Brain microvascular endothelial cell (primary cell): ENCODE measurements around the gene TMEM134.

Source experiments
- DNase-seq: peaks from one replicate; pipeline ENCODE4 v3.0.0-alpha.2; 2020
- H3K27ac ChIP-seq: fragments of 250-450 bp; sonication (Bioruptor Pico); 2 replicates; pipeline ENCODE4 v1.5.1; 2020; ENCODE audit warnings: mild to moderate bottlenecking, moderate library complexity
- H3K27me3 ChIP-seq: fragments of 250-450 bp; sonication (Bioruptor Pico); replicated peaks from 2 replicates; pipeline ENCODE4 v1.5.1; 2020; ENCODE audit warnings: mild to moderate bottlenecking
- H3K36me3 ChIP-seq: fragments of 250-450 bp; sonication (Bioruptor Pico); replicated peaks from 2 replicates; pipeline ENCODE4 v1.5.1; 2020; ENCODE audit warnings: mild to moderate bottlenecking
- H3K4me3 ChIP-seq: 2 replicates; pipeline ENCODE4 v1.5.1; 2011; ENCODE audit warnings: low read depth, mild to moderate bottlenecking, control low read depth, low read length, moderate library complexity
- in situ Hi-C: cut with HindIII; loops from 2 replicates; pipeline ENCODE4 v1.10.0; 2017; ENCODE audit warnings: low sequenced_read_pairs, low pct_ligation_motif_present
- TF ChIP-seq, protein P1 (sequence below): IDR thresholded peaks from 2 replicates; pipeline ENCODE4 v1.5.1; 2011; ENCODE audit warnings: low read depth, mild to moderate bottlenecking, moderate library complexity, low read length, control low read depth, inconsistent platforms; ENCODE audit errors: missing control alignments

The TMEM134 gene

DNA sequence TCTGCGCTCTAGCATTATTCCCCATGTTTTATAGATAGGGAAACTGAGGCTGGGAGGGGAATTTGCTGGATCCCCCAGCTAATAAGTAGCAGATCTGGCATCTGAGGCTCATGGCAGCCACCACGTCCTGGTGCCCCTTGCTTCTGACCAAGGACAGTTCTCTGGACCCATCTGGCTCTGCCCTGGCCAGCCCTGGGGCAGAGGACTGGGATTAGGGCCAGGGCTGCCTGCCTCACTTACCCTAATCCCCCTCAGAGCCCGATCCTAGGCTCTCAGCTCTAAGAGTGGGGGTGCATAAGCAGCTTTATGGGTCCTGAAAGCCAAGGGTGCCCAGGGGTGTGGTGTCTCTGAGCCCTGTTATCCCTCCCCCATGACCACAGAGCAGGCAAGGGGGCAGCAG lies 14.0 kb downstream of the TMEM134 start, which contains the start of gene CABP4:
CABP4 (plus strand) TSS at position 301 of the 400 bp plus-strand sequence; CDS start at position 371, 70 bp downstream.
- no peak for DNase-seq
- Histone ChIP-seq H3K27ac (no peak within 1 kb of the TSS), H3K36me3 (no peaks in the 10 kb centered on the region), H3K27me3 (no peaks in the 10 kb centered on the region), H3K4me3 (no peak within 1 kb of the TSS)
- TF ChIP-seq, protein P1, sequence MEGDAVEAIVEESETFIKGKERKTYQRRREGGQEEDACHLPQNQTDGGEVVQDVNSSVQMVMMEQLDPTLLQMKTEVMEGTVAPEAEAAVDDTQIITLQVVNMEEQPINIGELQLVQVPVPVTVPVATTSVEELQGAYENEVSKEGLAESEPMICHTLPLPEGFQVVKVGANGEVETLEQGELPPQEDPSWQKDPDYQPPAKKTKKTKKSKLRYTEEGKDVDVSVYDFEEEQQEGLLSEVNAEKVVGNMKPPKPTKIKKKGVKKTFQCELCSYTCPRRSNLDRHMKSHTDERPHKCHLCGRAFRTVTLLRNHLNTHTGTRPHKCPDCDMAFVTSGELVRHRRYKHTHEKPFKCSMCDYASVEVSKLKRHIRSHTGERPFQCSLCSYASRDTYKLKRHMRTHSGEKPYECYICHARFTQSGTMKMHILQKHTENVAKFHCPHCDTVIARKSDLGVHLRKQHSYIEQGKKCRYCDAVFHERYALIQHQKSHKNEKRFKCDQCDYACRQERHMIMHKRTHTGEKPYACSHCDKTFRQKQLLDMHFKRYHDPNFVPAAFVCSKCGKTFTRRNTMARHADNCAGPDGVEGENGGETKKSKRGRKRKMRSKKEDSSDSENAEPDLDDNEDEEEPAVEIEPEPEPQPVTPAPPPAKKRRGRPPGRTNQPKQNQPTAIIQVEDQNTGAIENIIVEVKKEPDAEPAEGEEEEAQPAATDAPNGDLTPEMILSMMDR, result no peak
- in situ Hi-C loops, result no loop called here

DNA sequence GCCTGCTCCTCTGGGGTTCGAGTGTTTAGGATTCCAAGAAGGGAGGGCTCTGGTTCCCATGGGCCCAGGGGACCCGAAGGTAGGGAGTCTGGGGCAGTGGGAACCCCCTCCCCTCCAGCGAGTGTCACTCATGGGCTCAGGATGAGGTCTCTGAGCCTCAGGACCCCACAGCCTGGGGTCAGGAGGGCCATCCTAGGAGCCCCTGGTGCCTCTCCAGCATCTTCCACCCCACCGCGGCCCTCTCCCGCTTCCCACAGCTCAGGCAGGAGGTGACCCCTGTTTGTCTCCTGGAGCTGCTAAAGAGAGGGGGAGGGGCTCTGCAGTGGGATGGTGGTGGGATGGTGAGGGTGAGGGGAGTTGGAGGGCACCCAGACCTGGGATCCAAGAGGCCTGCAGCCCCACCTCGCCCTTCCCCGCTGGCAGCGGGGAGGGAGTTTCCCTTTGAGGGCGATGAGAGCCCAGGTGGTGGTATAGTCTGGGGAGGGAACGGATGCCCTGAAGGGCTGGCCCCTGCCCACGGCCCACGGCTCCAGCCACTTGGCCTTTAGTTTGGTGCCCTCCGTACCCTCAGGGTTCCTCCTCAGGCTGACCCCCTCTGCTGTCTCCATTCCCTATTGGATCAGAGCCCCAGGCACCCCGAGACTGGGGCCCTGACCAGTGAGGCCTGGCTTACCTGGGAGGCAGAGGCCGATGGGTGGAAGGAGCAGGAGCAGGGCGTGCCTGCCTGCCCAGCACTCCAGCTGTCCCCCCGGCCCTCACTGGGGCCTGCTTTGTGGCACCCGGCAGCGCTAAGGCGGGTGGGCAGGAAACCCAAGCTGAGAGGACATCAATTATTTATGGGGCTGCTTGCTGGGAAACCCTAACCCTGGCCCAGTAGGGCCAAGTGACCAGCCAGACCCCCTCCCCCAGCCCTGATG lies 15.0 kb downstream of the TMEM134 start:
- TF ChIP-seq, protein P1, result no peak
- no peak overlapping the region for H3K4me3 ChIP-seq
- no peak overlapping the region for H3K27ac ChIP-seq
- H3K36me3 ChIP-seq, result no peaks in the 10 kb centered on the region
- H3K27me3 ChIP-seq, result no peaks in the 10 kb centered on the region
- DNase-seq, result no peak
- in situ Hi-C loops, result no loop called here

DNA sequence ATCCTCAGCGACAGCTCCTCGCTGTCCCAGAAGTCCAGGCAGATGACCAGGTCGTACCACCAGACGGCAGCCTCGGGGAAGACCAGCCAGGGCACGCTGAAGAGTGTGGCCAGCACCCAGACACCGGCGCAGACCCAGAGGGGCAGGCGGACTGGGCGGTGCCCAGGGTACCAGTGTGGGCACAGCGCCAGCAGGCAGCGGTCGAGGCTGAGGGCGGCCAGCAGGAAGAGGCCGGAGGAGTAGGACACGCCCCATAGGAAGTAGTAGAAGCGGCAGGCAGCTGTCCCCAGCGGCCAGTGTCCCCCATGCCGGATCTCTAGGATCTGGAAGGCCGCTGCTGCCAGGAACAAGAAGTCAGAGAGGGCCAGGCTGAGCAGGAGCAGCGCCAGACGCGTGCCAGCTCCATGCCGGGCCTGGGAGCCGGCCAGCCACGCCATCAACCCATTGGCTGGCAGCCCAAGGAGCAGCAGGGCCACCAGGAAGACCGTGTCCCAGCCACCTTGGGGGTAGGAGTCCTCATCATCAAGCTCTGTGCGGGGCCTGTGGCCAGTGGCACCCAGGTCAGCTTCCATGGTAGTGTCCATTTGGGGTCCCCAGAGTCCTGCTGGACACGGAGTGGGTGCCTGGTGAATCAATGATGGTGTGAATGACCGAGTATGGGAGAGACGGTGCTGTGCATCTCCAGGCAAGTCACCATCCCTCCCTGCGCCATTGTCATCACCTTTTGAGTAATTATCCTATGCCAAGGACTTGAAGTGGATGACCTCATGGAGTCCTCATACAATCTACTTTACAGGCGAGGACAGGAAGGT lies 16.7 kb downstream of the TMEM134 start, which contains the start of gene GPR152:
GPR152 (minus strand) TSS at position 589 of the 812 bp plus-strand sequence; CDS start at position 584, 5 bp downstream.
- in situ Hi-C loops, result no loop called here
- TF ChIP-seq, protein P1, result no peak
- H3K27ac ChIP-seq, result no peak within 1 kb of the TSS
- H3K4me3 ChIP-seq, result no peak within 1 kb of the TSS
- no peaks in the 10 kb centered on the region for H3K27me3 ChIP-seq
- DNase-seq, result no peak
- no peaks in the 10 kb centered on the region for H3K36me3 ChIP-seq

DNA sequence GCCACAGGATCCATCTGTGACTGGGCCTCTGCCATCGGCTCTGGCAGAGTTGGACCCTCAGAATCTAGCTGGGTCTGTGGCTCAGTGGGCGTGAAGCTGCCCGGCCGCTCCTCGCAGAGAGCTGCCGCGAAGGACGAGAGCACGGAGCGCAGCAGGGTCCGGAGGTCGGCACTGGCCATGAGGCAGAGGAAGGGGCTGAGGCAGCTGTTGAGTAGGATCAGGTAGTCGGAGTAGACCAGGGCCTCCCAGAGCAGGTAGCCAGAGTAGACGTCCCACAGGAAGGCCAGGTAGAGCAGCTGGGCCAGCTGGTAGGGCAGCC lies 17.4 kb downstream of the TMEM134 start:
- no peak overlapping the region for H3K27ac ChIP-seq
- no peak for DNase-seq
- H3K36me3 ChIP-seq, result no peaks in the 10 kb centered on the region
- TF ChIP-seq, protein P1, result no peak
- H3K27me3 ChIP-seq, result no peaks in the 10 kb centered on the region
- H3K4me3 ChIP-seq, result no peak overlapping the region
- in situ Hi-C loops, result no loop called here

DNA sequence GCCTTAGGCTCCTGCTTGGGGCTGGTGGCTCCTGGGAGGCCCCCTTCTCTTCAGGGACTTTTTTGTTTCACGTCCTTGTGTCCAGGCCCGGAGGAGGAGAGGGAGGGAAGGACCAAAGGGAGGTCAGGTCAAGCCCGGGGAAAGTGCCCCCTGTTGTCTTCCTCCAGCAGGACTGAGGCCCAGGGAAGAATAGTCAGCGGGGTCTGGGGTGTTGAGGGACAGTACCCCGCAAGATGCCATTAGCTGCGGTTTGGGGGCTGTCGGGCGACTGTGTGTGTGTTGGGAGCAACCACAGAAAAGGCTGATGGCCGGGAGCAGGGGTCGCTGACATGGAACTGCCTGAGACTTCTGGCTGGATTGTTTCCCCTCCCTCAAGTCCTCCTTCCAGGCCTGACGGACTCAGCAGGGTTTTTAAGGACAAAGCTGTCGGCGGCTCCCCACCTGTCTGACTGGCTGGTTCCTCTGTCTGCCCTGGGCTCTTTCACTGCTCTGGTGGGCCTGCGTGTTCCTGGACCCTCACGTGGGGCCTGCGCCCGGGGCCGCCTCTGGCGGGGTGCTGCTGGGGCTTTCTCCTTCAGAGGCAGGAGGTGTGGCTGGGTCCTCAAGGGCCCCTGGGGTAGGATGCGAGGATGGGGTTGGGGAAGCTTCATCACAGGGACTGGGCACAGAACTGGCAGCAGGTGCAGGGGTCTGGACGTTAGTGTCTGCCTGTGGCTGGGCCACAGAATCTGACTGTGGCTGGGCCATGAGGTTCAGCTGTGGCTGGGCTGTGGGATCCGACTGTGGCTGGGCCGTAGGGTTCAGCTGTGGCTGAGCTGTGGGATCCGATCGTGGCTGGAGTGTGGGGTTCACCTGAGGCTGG lies 18.0 kb downstream of the TMEM134 start:
- in situ Hi-C loops, result no loop called here
- TF ChIP-seq, protein P1, result no peak
- Histone ChIP-seq H3K4me3 (no peak overlapping the region), H3K36me3 (no peaks in the 10 kb centered on the region), H3K27ac (no peak overlapping the region), H3K27me3 (no peaks in the 10 kb centered on the region)
- no peak for DNase-seq
